H1 (cell line): ENCODE measurements around the gene RFX3. TPM values are rescaled to one million over a fixed set of nuclear protein-coding genes. Genes with fewer than 3 reads are reported as not detected.

Source experiments
- CTCF ChIA-PET: fragments of 300-600 bp; sonication (Branson Sonifier 250); formaldehyde crosslinking; loops from one replicate; lab custom pipeline; 2021; ENCODE audit not compliant: partially characterized antibody; lab: Charles Lee
- POLR2A ChIA-PET: fragments of 300-600 bp; sonication (Branson Sonifier 250); formaldehyde crosslinking; loops from one replicate; lab custom pipeline; 2021; ENCODE audit warnings: inconsistent platforms; ENCODE audit not compliant: partially characterized antibody; lab: Charles Lee
- DNase-seq, 2 experiments: peaks; one replicate each; pipeline versions ENCODE4 v3.0.0 to v3.0.0-alpha.2; 2010 to 2022; ENCODE audit warnings: low spot score in 2 of 2, low read depth in 1 of 2, mixed read lengths in 1 of 2
- FAIRE-seq: peaks from 2 replicates; lab custom pipeline; 2011; peaks lifted over from hg19 to GRCh38; lab: Jason Lieb, UNC
- H2AFZ ChIP-seq: 2 replicates; pipeline ENCODE4 v1.8.1; 2012; ENCODE audit warnings: low read length, inconsistent platforms
- H2AK5ac ChIP-seq: 2 replicates; pipeline ENCODE4 v1.6.1; 2013; ENCODE audit warnings: low read depth, low read length
- H2BK120ac ChIP-seq: replicated peaks from 2 replicates; pipeline ENCODE3; 2013; ENCODE audit warnings: low read depth, low read length, inconsistent platforms
- H2BK12ac ChIP-seq: 2 replicates; pipeline ENCODE4 v1.6.1; 2013; ENCODE audit warnings: low read depth, low read length
- H2BK15ac ChIP-seq: 2 replicates; pipeline ENCODE4 v1.6.1; 2013; ENCODE audit warnings: low read length
- H2BK20ac ChIP-seq: 2 replicates; pipeline ENCODE4 v1.6.1; 2013; ENCODE audit warnings: low read length
- H2BK5ac ChIP-seq: 2 replicates; pipeline ENCODE4 v1.6.1; 2013; ENCODE audit warnings: low read depth, low read length
- H3K14ac ChIP-seq: 2 replicates; pipeline ENCODE4 v1.6.1; 2013; ENCODE audit warnings: inconsistent platforms; ENCODE audit not compliant: insufficient read length
- H3K18ac ChIP-seq: 2 replicates; pipeline ENCODE4 v1.6.1; 2013; ENCODE audit warnings: low read length; ENCODE audit errors: extremely low read depth
- H3K23ac ChIP-seq: 2 replicates; pipeline ENCODE4 v1.6.1; 2013; ENCODE audit warnings: inconsistent platforms; ENCODE audit not compliant: insufficient read length
- H3K23me2 ChIP-seq: 2 replicates; pipeline ENCODE4 v1.6.1; 2013; ENCODE audit warnings: low read depth, low read length
- H3K27ac ChIP-seq: 2 replicates; pipeline ENCODE4 v1.6.1; 2011; ENCODE audit warnings: low read depth, low read length, inconsistent platforms
- H3K27me3 ChIP-seq, 4 experiments: replicated peaks in 1 of 4; 1 replicate in 1 of 4; 2 replicates in 3 of 4; pipeline versions ENCODE4 v1.6.1 to v1.8.1; 2011 to 2013; ENCODE audit warnings: low read length in 3 of 4, mild to moderate bottlenecking in 3 of 4, inconsistent platforms in 2 of 4, mixed read lengths in 2 of 4, moderate library complexity in 1 of 4; ENCODE audit not compliant: control insufficient read depth in 3 of 4, insufficient read depth in 3 of 4; ENCODE audit errors: extremely low read depth in 1 of 4
- H3K36me3 ChIP-seq, 4 experiments: 2 replicates each; pipeline versions ENCODE4 v1.6.1 to v1.8.1; 2011 to 2013; ENCODE audit warnings: mild to moderate bottlenecking in 4 of 4, low read length in 3 of 4, moderate library complexity in 2 of 4, control low read depth in 1 of 4, inconsistent platforms in 1 of 4; ENCODE audit not compliant: insufficient read depth in 4 of 4, control insufficient read depth in 2 of 4
- H3K4ac ChIP-seq: replicated peaks from 2 replicates; pipeline ENCODE3; 2013; ENCODE audit warnings: low read length, low read depth, mixed read lengths, inconsistent platforms; ENCODE audit not compliant: insufficient read length
- H3K4me1 ChIP-seq, 4 experiments: replicated peaks in 1 of 4; 1 replicate in 1 of 4; 2 replicates in 3 of 4; pipeline versions ENCODE4 v1.6.1 to v1.8.1; 2011 to 2013; ENCODE audit warnings: low read length in 3 of 4, inconsistent platforms in 2 of 4, mixed read lengths in 1 of 4; ENCODE audit not compliant: insufficient read depth in 4 of 4, control insufficient read depth in 3 of 4
- H3K4me2 ChIP-seq, 2 experiments: 2 replicates each; pipeline versions ENCODE4 v1.6.1 to v1.8.1; 2011 to 2013; ENCODE audit warnings: low read depth in 2 of 2, low read length in 2 of 2, control low read depth in 1 of 2, inconsistent platforms in 1 of 2, mild to moderate bottlenecking in 1 of 2; ENCODE audit not compliant: insufficient read depth in 1 of 2
- H3K4me3 ChIP-seq, 4 experiments: fragments of 200-600, 300-600 bp in 1 of 4; sonication (generic), shearing (Covaris generic), sonication (Bioruptor Twin) in 1 of 4; 2 replicates each; pipeline versions ENCODE4 v1.5.1 to v1.8.1; 2011 to 2016; ENCODE audit warnings: low read length in 4 of 4, low read depth in 3 of 4, control low read depth in 2 of 4, inconsistent platforms in 2 of 4, mild to moderate bottlenecking in 2 of 4, mixed read lengths in 1 of 4, moderate library complexity in 1 of 4; ENCODE audit not compliant: insufficient read depth in 2 of 4; ENCODE audit errors: extremely low read depth in 1 of 4
- H3K56ac ChIP-seq: replicated peaks from 2 replicates; pipeline ENCODE3; 2013; ENCODE audit warnings: low read depth, mild to moderate bottlenecking, mixed read lengths, low read length, inconsistent platforms; ENCODE audit not compliant: insufficient read length
- H3K79me1 ChIP-seq: 2 replicates; pipeline ENCODE4 v1.6.1; 2013; ENCODE audit warnings: low read depth, low read length, control low read depth
- H3K79me2 ChIP-seq, 2 experiments: 2 replicates each; pipeline versions ENCODE4 v1.6.1 to v1.8.1; 2012 to 2013; ENCODE audit warnings: low read length in 2 of 2, mild to moderate bottlenecking in 2 of 2, inconsistent platforms in 1 of 2; ENCODE audit not compliant: insufficient read depth in 2 of 2, control insufficient read depth in 1 of 2
- H3K9ac ChIP-seq, 4 experiments: replicated peaks in 1 of 4; 1 replicate in 1 of 4; 2 replicates in 3 of 4; pipeline versions ENCODE4 v1.6.1 to v1.8.1; 2011 to 2013; ENCODE audit warnings: low read depth in 3 of 4, low read length in 3 of 4, control low read depth in 2 of 4, mild to moderate bottlenecking in 2 of 4, moderate library complexity in 2 of 4, inconsistent platforms in 1 of 4; ENCODE audit errors: extremely low read depth in 1 of 4
- H3K9me3 ChIP-seq, 2 experiments: 2 replicates each; pipeline versions ENCODE4 v1.6.1 to v1.8.1; 2012 to 2013; ENCODE audit warnings: mild to moderate bottlenecking in 2 of 2, moderate library complexity in 2 of 2, control low read depth in 1 of 2, inconsistent platforms in 1 of 2, low read depth in 1 of 2, low read length in 1 of 2, mixed read lengths in 1 of 2; ENCODE audit not compliant: insufficient read depth in 2 of 2
- H4K20me1 ChIP-seq, 2 experiments: replicated peaks in 1 of 2; 2 replicates each; pipeline versions ENCODE3 to v1.8.1; 2011 to 2013; ENCODE audit warnings: inconsistent platforms in 2 of 2, low read length in 2 of 2, mild to moderate bottlenecking in 1 of 2; ENCODE audit not compliant: insufficient read depth in 2 of 2, control insufficient read depth in 1 of 2
- H4K5ac ChIP-seq: 2 replicates; pipeline ENCODE4 v1.6.1; 2013; ENCODE audit warnings: low read length, low read depth, mixed read lengths, inconsistent platforms; ENCODE audit not compliant: insufficient read length
- H4K8ac ChIP-seq: 2 replicates; pipeline ENCODE4 v1.8.0; 2013; ENCODE audit warnings: mild to moderate bottlenecking, moderate library complexity, low read length, inconsistent platforms; ENCODE audit not compliant: insufficient read depth; ENCODE audit errors: extremely low read depth
- H4K91ac ChIP-seq: replicated peaks from 2 replicates; pipeline ENCODE3; 2013; ENCODE audit warnings: low read length, mixed read lengths, inconsistent platforms; ENCODE audit not compliant: insufficient read length
- ASH2L ChIP-seq: fragments of 200-600, 300-600 bp; sonication (generic); IDR thresholded peaks from one replicate; pipeline ENCODE4 v1.7.1; 2017; ENCODE audit warnings: low read length
- CBX5 ChIP-seq: fragments of 300-800, 300-1000 bp; sonication (generic); IDR thresholded peaks from 2 replicates; pipeline ENCODE4 v1.7.1; 2016; ENCODE audit warnings: antibody characterized with exemption, low read length, low read depth
- CEBPB ChIP-seq: IDR thresholded peaks from 2 replicates; pipeline ENCODE4 v1.6.1; 2012; ENCODE audit warnings: low read depth, low read length
- CREB1 ChIP-seq: IDR thresholded peaks from 2 replicates; pipeline ENCODE4 v1.6.1; 2012; ENCODE audit warnings: inconsistent platforms
- SIRT6 ChIP-seq: IDR thresholded peaks from one replicate; pipeline ENCODE4 v1.7.1; 2012; ENCODE audit warnings: low read length, inconsistent platforms
- TAF7 ChIP-seq: optimal IDR thresholded peaks from 2 replicates; pipeline ENCODE3; 2011; ENCODE audit warnings: low read depth, mild to moderate bottlenecking, inconsistent platforms, low read length, moderate library complexity, borderline replicate concordance
- WGBS, 2 experiments: shearing (Covaris generic) in 1 of 2; methylation state at CpG; one replicate each; pipeline versions ENCODE4 v1.1.6 to v1.1.7; 2013 to 2015; ENCODE audit warnings: low lambda C conversion rate in 2 of 2, mixed read lengths in 2 of 2, inconsistent platforms in 1 of 2, low coverage in 1 of 2, missing lambda C conversion rate in 1 of 2; ENCODE audit not compliant: insufficient replicate concordance in 2 of 2, insufficient coverage in 1 of 2, insufficient read length in 1 of 2; ENCODE audit errors: extremely low coverage in 1 of 2, missing lambda C conversion rate in 1 of 2; 5-methylcytosine and 5-hydroxymethylcytosine counted together
- polyA plus RNA-seq, 7 experiments: library from polyadenylated mRNA; depleted of rRNA in 3 of 7; stranded (reverse) in 5 of 7; unstranded in 2 of 7; fragments of >200 nt in 5 of 7; fragments of 200-250 nt in 2 of 7; gene quantifications; 1 replicate in 5 of 7; 2 replicates in 1 of 7; 4 replicates in 1 of 7; pipeline versions ENCODE4 v1.2.1 to v1.2.3, GENCODE V29; 2011 to 2013; ENCODE audit warnings: missing spikeins in 2 of 7, mixed read lengths in 2 of 7
- total RNA-seq: library from RNA; stranded (reverse); fragmentation: NEBNext Ultra II Directional; extraction: Animal tissue kit (Norgen Biotek cat#: 25700); gene quantifications from 2 replicates; pipeline ENCODE4 v1.2.1, GENCODE V29; 2021

The RFX3 gene
- total and polyA plus RNA-seq, 2 of the 8 experiments (the other 6 are each of a cell fraction or from before 2014, with no cell fraction given), result 4.9 to 22.6 TPM

DNA sequence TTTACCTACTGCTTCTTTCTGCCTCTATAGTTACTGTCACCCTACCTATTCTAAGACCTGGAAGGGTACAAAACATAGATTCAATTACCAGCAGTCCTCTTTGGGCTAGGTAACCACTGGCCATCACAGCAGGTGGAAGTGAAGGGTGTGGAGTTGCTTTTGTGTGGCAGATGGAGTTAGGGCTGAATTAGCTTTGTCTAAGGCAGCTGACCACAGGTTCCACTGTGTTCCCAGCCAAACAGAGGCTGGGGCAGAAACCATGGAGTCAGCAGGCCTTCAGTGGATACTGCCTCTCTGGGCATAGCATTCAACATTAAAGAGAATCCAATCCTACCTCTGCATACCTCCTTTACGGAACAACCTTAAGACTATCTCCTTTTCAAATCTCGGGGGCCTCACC lies 254.2 kb downstream of the RFX3 start:
- no peak overlapping the region for H3K9ac ChIP-seq
- ChIA-PET POLR2A (no interaction called here), CTCF (no interaction called here)
- no peak overlapping the region for H3K23ac ChIP-seq
- peaks cover 0 to 4% (median 0%) of the 10 kb centered on the region in 4 experiments; a peak in 1 of 8 replicates for H3K36me3 ChIP-seq
- no peaks in the 10 kb centered on the region for H3K27me3 ChIP-seq
- 0 out of 2 replicates have a peak, but pooled peaks cover 2% of the 10 kb centered on the region for H3K23me2 ChIP-seq
- no peak overlapping the region for H3K56ac ChIP-seq
- no peak overlapping the region for H2BK15ac ChIP-seq
- no peak overlapping the region for H3K27ac ChIP-seq
- H2AK5ac ChIP-seq, result no peak overlapping the region
- no peaks in the 10 kb centered on the region for H3K79me2 ChIP-seq
- H2BK20ac ChIP-seq, result no peak overlapping the region
- no peak overlapping the region for H3K18ac ChIP-seq
- H3K4me3 ChIP-seq, result no peak overlapping the region
- no peak overlapping the region for H4K91ac ChIP-seq
- no peak overlapping the region for H4K5ac ChIP-seq
- H2BK12ac ChIP-seq, result no peak overlapping the region
- H3K4me2 ChIP-seq, result no peak overlapping the region
- no peak for DNase-seq
- H2BK5ac ChIP-seq, result no peak overlapping the region
- no peak overlapping the region for H4K8ac ChIP-seq
- WGBS, 2 experiments, result 78% methylated on average over 2 of the region's 2 CpGs; no CpG with 5 or more reads in 1 of the 2 experiments
- H4K20me1 ChIP-seq, result no peaks in the 10 kb centered on the region
- no peak overlapping the region for H2BK120ac ChIP-seq
- no peaks in the 10 kb centered on the region; a peak in 1 of 7 replicates for H3K4me1 ChIP-seq
- no peak overlapping the region for H3K14ac ChIP-seq
- TF ChIP-seq TAF7 (no peak), CREB1 (no peak), SIRT6 (no peak), ASH2L (no peak), CBX5 (no peak), CEBPB (no peak)
- no peak overlapping the region for H3K4ac ChIP-seq
- no peak for FAIRE-seq
- H3K79me1 ChIP-seq, result no peaks in the 10 kb centered on the region
- no peaks in the 10 kb centered on the region for H3K9me3 ChIP-seq
- no peak overlapping the region for H2AFZ ChIP-seq
